Measurements from ENCODE around the gene MSTN. TPM values are rescaled to one million over a fixed set of nuclear protein-coding genes. Genes with fewer than 3 reads are reported as not detected.

Gene MSTN
- not detected for total RNA-seq (ENCODE audit: unreplicated experiment)
- long read RNA-seq = 0 reads

DNA sequence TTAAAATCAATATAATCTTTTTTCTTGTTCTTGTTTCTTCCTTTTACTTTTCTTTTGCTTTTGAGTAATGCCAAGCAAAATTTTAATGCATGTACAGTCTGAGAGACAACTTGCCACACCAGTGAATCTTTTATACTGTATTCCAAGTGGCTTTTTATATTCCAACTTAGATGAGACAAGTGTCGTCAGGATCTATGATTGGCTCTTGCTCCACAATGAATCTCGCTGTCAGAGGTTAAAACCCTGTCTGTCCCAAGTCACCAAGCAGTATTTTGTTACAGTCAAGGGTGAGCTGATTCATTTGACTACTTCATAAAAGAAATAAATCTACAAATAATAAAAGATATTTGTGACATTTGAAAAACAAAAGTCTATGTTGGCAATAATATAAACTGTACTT lies at the start of gene MSTN:
Gene MSTN (minus strand): TSS at position 129 of the 400 bp plus-strand sequence. CDS start 133 bp downstream, outside the sequence.
- Mint-ChIP-seq H3K4me1 (ENCODE audit: low read depth, unreplicated experiment) (peaks cover 4% of the 10 kb centered on the region), H3K4me3 (ENCODE audit: unreplicated experiment) (no peak within 1 kb of the TSS), H3K27me3 (ENCODE audit: unreplicated experiment) (no peaks in the 10 kb centered on the region), H3K27ac (ENCODE audit: unreplicated experiment) (no peak within 1 kb of the TSS), H3K9me3 (ENCODE audit: unreplicated experiment) (no peaks in the 10 kb centered on the region), H3K36me3 (ENCODE audit: unreplicated experiment) (no peaks in the 10 kb centered on the region)
- TF ChIP-seq, protein P1, sequence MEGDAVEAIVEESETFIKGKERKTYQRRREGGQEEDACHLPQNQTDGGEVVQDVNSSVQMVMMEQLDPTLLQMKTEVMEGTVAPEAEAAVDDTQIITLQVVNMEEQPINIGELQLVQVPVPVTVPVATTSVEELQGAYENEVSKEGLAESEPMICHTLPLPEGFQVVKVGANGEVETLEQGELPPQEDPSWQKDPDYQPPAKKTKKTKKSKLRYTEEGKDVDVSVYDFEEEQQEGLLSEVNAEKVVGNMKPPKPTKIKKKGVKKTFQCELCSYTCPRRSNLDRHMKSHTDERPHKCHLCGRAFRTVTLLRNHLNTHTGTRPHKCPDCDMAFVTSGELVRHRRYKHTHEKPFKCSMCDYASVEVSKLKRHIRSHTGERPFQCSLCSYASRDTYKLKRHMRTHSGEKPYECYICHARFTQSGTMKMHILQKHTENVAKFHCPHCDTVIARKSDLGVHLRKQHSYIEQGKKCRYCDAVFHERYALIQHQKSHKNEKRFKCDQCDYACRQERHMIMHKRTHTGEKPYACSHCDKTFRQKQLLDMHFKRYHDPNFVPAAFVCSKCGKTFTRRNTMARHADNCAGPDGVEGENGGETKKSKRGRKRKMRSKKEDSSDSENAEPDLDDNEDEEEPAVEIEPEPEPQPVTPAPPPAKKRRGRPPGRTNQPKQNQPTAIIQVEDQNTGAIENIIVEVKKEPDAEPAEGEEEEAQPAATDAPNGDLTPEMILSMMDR (IDR thresholded peaks at IDR 0.05; ENCODE audit: partially characterized antibody, unreplicated experiment) = no peak
- no peak for DNase-seq

DNA sequence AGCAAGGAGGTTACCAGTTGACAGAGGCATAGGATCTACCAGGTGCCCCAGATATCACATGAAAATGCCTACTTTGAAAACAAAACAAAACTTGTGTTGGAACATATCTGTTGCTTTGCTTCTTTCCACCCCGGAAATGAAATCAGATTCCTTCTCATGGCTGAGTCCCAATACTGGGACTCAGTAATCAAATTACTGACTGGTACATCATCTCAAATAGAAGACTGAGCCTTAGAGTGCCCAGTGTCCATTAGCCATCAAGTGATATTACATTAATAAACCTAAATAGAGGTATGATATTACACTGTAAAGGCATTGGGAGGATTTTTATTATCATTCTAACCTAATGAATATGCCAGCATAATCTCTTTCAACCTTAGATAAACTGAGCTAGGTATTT lies 48.6 kb upstream of the MSTN start:
- no peak overlapping the region for H3K4me3 Mint-ChIP-seq (ENCODE audit: unreplicated experiment)
- no peak for DNase-seq
- TF ChIP-seq, protein P1 (IDR thresholded peaks at IDR 0.05; ENCODE audit: partially characterized antibody, unreplicated experiment) = no peak
- peaks cover 4% of the 10 kb centered on the region for H3K36me3 Mint-ChIP-seq (ENCODE audit: unreplicated experiment)
- H3K27ac Mint-ChIP-seq (ENCODE audit: unreplicated experiment) = no peak overlapping the region
- no peaks in the 10 kb centered on the region for H3K9me3 Mint-ChIP-seq (ENCODE audit: unreplicated experiment)
- H3K27me3 Mint-ChIP-seq (ENCODE audit: unreplicated experiment) = peaks cover 1% of the 10 kb centered on the region
- no peaks in the 10 kb centered on the region for H3K4me1 Mint-ChIP-seq (ENCODE audit: low read depth, unreplicated experiment)

DNA sequence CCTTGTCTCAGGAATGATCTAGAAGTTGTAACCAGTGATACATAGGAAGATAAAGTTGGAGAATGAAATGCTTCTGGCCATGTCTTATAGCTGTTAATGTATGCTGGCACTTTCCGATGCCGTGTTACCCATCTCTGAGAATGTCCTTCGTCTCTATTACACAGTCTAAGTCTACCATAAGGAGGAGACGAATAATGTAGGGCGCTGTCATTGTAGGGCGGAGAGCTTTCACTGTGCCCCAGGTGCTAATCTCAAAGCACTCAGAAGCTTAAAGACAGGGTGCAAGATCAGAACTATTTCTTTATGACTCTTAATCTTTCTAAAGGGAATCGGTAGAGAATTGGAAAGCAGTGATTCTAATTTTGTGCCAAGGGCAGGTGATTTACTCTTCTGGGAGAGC lies 48.2 kb upstream of the MSTN start:
- Mint-ChIP-seq H3K36me3 (ENCODE audit: unreplicated experiment) (peaks cover 2% of the 10 kb centered on the region), H3K27me3 (ENCODE audit: unreplicated experiment) (peaks cover 1% of the 10 kb centered on the region), H3K4me1 (ENCODE audit: low read depth, unreplicated experiment) (no peaks in the 10 kb centered on the region), H3K4me3 (ENCODE audit: unreplicated experiment) (no peak overlapping the region), H3K9me3 (ENCODE audit: unreplicated experiment) (no peaks in the 10 kb centered on the region), H3K27ac (ENCODE audit: unreplicated experiment) (no peak overlapping the region)
- DNase-seq = no peak
- TF ChIP-seq, protein P1 (IDR thresholded peaks at IDR 0.05; ENCODE audit: partially characterized antibody, unreplicated experiment) = no peak

DNA sequence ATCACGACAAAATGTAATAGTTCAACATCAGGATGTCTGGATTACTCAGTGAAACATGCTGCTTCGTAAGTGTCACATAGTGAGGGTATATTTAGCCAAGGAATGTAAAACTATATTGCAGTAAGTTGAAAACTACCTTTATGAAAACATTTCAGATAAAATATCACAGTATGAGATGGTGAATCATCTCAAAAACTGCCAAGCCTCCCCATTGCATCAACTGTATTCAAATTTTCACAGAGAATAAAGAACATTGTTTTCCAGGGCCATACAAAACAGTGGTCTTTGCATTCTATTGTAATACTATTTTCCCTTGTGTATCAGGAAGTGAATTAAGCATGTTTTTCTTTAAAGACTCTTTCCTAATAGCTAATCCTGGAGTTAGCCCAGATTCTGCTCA lies 47.6 kb upstream of the MSTN start:
- Mint-ChIP-seq H3K4me3 (ENCODE audit: unreplicated experiment) (no peak overlapping the region), H3K27ac (ENCODE audit: unreplicated experiment) (no peak overlapping the region), H3K36me3 (ENCODE audit: unreplicated experiment) (no peaks in the 10 kb centered on the region), H3K27me3 (ENCODE audit: unreplicated experiment) (peaks cover 1% of the 10 kb centered on the region), H3K4me1 (ENCODE audit: low read depth, unreplicated experiment) (no peaks in the 10 kb centered on the region), H3K9me3 (ENCODE audit: unreplicated experiment) (no peaks in the 10 kb centered on the region)
- TF ChIP-seq, protein P1 (IDR thresholded peaks at IDR 0.05; ENCODE audit: partially characterized antibody, unreplicated experiment) = no peak
- DNase-seq = no peak

DNA sequence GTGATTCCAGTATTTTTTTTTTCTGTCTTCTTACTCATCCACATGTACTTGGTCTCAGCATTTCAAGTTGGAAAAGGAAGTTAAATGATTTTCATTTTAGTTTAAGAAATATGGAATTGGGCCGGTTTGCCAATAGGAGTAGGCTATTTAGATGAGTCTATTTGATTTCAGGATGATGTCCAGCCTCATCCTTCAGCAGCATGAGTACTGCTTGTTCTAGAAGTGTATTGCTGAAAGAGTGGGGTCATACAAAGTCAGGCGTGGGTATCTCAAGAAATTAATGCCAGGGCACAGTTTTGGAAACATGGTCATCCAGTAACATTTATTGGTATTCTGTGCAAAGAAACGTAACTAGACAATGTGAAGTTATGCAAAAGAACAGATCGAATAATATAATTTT lies 44.9 kb upstream of the MSTN start:
- Mint-ChIP-seq H3K4me3 (ENCODE audit: unreplicated experiment) (no peak overlapping the region), H3K4me1 (ENCODE audit: low read depth, unreplicated experiment) (no peaks in the 10 kb centered on the region), H3K36me3 (ENCODE audit: unreplicated experiment) (peaks cover 3% of the 10 kb centered on the region), H3K27me3 (ENCODE audit: unreplicated experiment) (peaks cover 1% of the 10 kb centered on the region), H3K27ac (ENCODE audit: unreplicated experiment) (no peak overlapping the region), H3K9me3 (ENCODE audit: unreplicated experiment) (no peaks in the 10 kb centered on the region)
- DNase-seq = no peak
- TF ChIP-seq, protein P1 (IDR thresholded peaks at IDR 0.05; ENCODE audit: partially characterized antibody, unreplicated experiment) = no peak

Measured in glutamatergic neuron (in vitro differentiated cells).